HepG2 (cell line): ENCODE data around the gene ACAT2. TPM values are rescaled to one million over a fixed set of nuclear protein-coding genes. Genes with fewer than 3 reads are reported as not detected.

Experiments used
- ATAC-seq: fragments of 200-7000 bp; cut with Tn5 transposase; 3 replicates; pipeline ENCODE4 v1.9.1; 2020; ENCODE audit warnings: mild to moderate bottlenecking, moderate library complexity
- BruUV-seq: library from RNA; stranded (reverse); fragments of 400-500 nt; replicated peaks from 2 replicates; lab custom pipeline; 2021; lab: Mats Ljungman, UMichigan
- CTCF ChIA-PET: fragments of 300-600 bp; formaldehyde crosslinking; extraction: SDS; loops from one replicate; lab custom pipeline; 2021; ENCODE audit warnings: low total read pairs, inconsistent platforms, low intra/inter-chr PET ratio; lab: Yijun Ruan, JAX
- POLR2A ChIA-PET: fragments of 350-600 bp; sonication (Branson Sonifier 250); formaldehyde crosslinking; loops from one replicate; lab custom pipeline; 2020; ENCODE audit warnings: antibody characterized with exemption, inconsistent platforms; lab: Yijun Ruan, JAX
- DNase-seq: peaks from one replicate; pipeline ENCODE4 v3.0.0-alpha.2; 2015; ENCODE audit warnings: low spot score
- FAIRE-seq: peaks from 3 replicates; lab custom pipeline; 2011; peaks lifted over from hg19 to GRCh38; lab: Jason Lieb, UNC
- H2AFZ ChIP-seq: one replicate; pipeline ENCODE4 v1.6.1; 2011; ENCODE audit warnings: low read length, inconsistent platforms
- H3K27ac ChIP-seq: fragments of 300-600 bp; 3 replicates; pipeline ENCODE4 v1.8.0; 2011; ENCODE audit warnings: mixed run types, mild to moderate bottlenecking, mixed read lengths, low read length, inconsistent platforms; ENCODE audit not compliant: insufficient read depth; ENCODE audit errors: extremely low read length
- H3K27me3 ChIP-seq, 2 experiments: fragments of 200-600 bp in 1 of 2; 2 replicates in 1 of 2; 3 replicates in 1 of 2; pipeline versions ENCODE4 v1.6.0 to v1.8.0; 2011; ENCODE audit warnings: low read length in 2 of 2, mild to moderate bottlenecking in 2 of 2, moderate library complexity in 2 of 2, inconsistent platforms in 1 of 2; ENCODE audit not compliant: insufficient read depth in 2 of 2, control insufficient read depth in 1 of 2
- H3K36me3 ChIP-seq, 2 experiments: fragments of 200-600 bp in 1 of 2; replicated peaks in 1 of 2; 2 replicates in 1 of 2; 3 replicates in 1 of 2; pipeline versions ENCODE4 v1.5.1 to v1.8.0; 2011; ENCODE audit warnings: low read length in 2 of 2, inconsistent platforms in 1 of 2; ENCODE audit not compliant: insufficient read depth in 2 of 2, control insufficient read depth in 1 of 2
- H3K4me1 ChIP-seq: 2 replicates; pipeline ENCODE4 v1.5.1; 2012; ENCODE audit warnings: low read length, inconsistent platforms; ENCODE audit not compliant: insufficient read depth
- H3K4me2 ChIP-seq: 2 replicates; pipeline ENCODE4 v1.6.0; 2011; ENCODE audit warnings: low read depth, low read length, inconsistent platforms
- H3K4me3 ChIP-seq, 3 experiments: fragments of 200-600 bp in 1 of 3; sonication (generic), shearing (Covaris generic) in 1 of 3; replicated peaks in 1 of 3; 2 replicates each; pipeline ENCODE4 v1.5.1; 2011 to 2016; ENCODE audit warnings: low read length in 3 of 3, inconsistent platforms in 2 of 3, low read depth in 2 of 3, mild to moderate bottlenecking in 2 of 3, control low read depth in 1 of 3, mixed read lengths in 1 of 3; ENCODE audit not compliant: insufficient read depth in 1 of 3
- H3K79me2 ChIP-seq: one replicate; pipeline ENCODE4 v1.6.1; 2011; ENCODE audit warnings: low read length, inconsistent platforms; ENCODE audit not compliant: insufficient read depth
- H3K9ac ChIP-seq: 2 replicates; pipeline ENCODE4 v1.6.0; 2011; ENCODE audit warnings: mild to moderate bottlenecking, low read depth, low read length, inconsistent platforms; ENCODE audit not compliant: insufficient read depth
- H3K9me3 ChIP-seq: 2 replicates; pipeline ENCODE4 v1.5.1; 2012; ENCODE audit warnings: mild to moderate bottlenecking, low read length
- H4K20me1 ChIP-seq: 2 replicates; pipeline ENCODE4 v1.6.0; 2011; ENCODE audit warnings: inconsistent platforms, mild to moderate bottlenecking, low read length, moderate library complexity; ENCODE audit not compliant: insufficient read depth
- CEBPB ChIP-seq: IDR thresholded peaks from 2 replicates; pipeline ENCODE4 v1.6.1; 2011; ENCODE audit warnings: low read depth, low read length, improper control_type of control experiment, borderline replicate concordance
- FOXK1 ChIP-seq: sonication (generic); formaldehyde crosslinking; IDR thresholded peaks from 2 replicates; pipeline ENCODE4 v1.4.0; 2020; ENCODE audit warnings: low read depth, missing genetic modification reagents, borderline replicate concordance
- HNF1A ChIP-seq, 2 experiments: sonication (generic) in 1 of 2; formaldehyde crosslinking in 1 of 2; IDR thresholded peaks; 2 replicates each; pipeline versions ENCODE4 v1.4.0 to v1.6.1; 2016 to 2020; ENCODE audit warnings: borderline replicate concordance in 1 of 2, low read depth in 1 of 2, mild to moderate bottlenecking in 1 of 2, missing genetic modification reagents in 1 of 2
- NFE2 ChIP-seq: sonication (generic); formaldehyde crosslinking; IDR thresholded peaks from 2 replicates; pipeline ENCODE4 v1.4.0; 2020; ENCODE audit warnings: missing genetic modification reagents
- WGBS: methylation state at CpG from one replicate; pipeline ENCODE4 v1.1.6; 2017; ENCODE audit warnings: low lambda C conversion rate; 5-methylcytosine and 5-hydroxymethylcytosine counted together
- in situ Hi-C: cut with HindIII; loops from 2 replicates; pipeline ENCODE4 v1.10.0; 2017; ENCODE audit warnings: low pct_unique_long_range_greater_than_20kb; ENCODE audit not compliant: extremely low pct_ligation_motif_present
- intact Hi-C: fragments of 100-400 bp; cut with micrococcal nuclease; formaldehyde crosslinking; loops from one replicate; pipeline ENCODE4 v1.10.0; 2022; ENCODE audit not compliant: unreplicated experiment
- polyA plus RNA-seq, 8 experiments: library from polyadenylated mRNA; depleted of rRNA in 3 of 8; stranded (reverse) in 7 of 8; unstranded in 1 of 8; fragments of >200 nt; fragmentation: Illumina TruSeq in 4 of 8; extraction: Trizol in 4 of 8; gene quantifications; 2 replicates each; pipeline versions ENCODE4 v1.2.1 to v1.2.3, GENCODE V29; 2011 to 2016; ENCODE audit warnings: low read depth in 4 of 8, missing spikeins in 1 of 8, mixed read lengths in 1 of 8; ENCODE audit not compliant: insufficient read depth in 1 of 8
- total RNA-seq, 5 experiments: library from RNA; depleted of rRNA; stranded (reverse); fragments of >200 nt; fragmentation: Illumina TruSeq; extraction: Trizol; gene quantifications; 2 replicates each; pipeline ENCODE4 v1.2.3, GENCODE V29; 2016; ENCODE audit warnings: low read depth in 1 of 5

ACAT2 gene
- total and polyA plus RNA-seq, 2 of the 13 experiments (the other 11 are each of a cell fraction or from before 2014, with no cell fraction given) = 121 to 534 TPM

DNA sequence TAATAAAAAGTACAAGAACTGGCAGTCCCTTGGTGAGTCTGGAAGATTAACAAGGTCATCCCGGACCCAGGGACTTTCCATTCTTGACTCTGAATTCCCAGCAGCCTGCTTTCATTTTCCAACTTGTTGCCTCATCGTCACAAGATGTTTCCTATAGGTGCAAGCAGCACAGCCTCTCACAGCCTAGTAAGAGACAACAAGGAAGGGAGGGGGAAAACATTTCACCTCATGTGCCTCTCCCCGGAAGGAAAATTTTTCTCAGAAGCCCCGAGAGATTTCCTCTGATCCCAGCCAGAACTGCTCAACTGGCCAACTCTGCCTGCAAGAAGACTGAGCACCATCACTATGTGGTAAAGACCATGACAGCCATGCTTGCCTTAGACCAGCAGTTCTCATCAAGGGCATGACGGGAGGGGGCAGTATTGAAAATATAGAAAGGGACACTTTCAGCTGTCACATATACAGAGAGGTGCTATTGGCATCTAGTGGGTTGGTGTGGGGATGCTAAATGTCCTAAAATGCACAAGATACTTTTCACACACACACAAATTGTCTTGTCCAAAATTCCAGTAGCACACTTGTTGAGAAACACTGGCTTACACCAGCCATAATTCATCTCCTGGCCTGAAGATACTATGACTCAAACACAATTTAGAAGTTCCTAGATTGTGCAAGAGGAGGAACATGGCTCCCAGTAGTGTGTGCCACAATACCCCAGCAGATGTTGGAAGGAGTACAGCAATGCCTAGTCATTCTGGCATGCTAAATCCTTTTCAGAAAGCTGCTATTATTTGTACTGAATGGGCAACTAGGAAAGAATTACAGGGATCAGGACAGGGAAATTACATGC is 45.4 kb upstream of the ACAT2 start:
- no peak overlapping the region for H3K4me2 ChIP-seq
- no peak overlapping the region for H3K27ac ChIP-seq
- peak; percentile 69 for TF ChIP-seq CEBPB
- TF ChIP-seq NFE2 (CRISPR knock-in tag) = 0 out of 2 replicates have a peak, but pooled peaks have one; percentile 18
- no peak for TF ChIP-seq HNF1A (IDR thresholded peaks at IDR 0.05; ENCODE audit: low read depth)
- TF ChIP-seq HNF1A (CRISPR knock-in tag; IDR thresholded peaks at IDR 0.05; ENCODE audit: borderline replicate concordance) = no peak
- no peak for TF ChIP-seq FOXK1
- H2AFZ ChIP-seq = no peak overlapping the region
- BruUV-seq = no TSS peak
- no peaks in the 10 kb centered on the region for H3K4me1 ChIP-seq
- CTCF ChIA-PET = no interaction called here
- no peak overlapping the region for H3K4me3 ChIP-seq
- no peak for ATAC-seq
- no peaks in the 10 kb centered on the region for H3K27me3 ChIP-seq
- no peaks in the 10 kb centered on the region for H3K79me2 ChIP-seq
- POLR2A ChIA-PET = interaction anchor here (1.8 to 1.9 kb wide), 2 partner anchors 10 to 23 kb away, joined by 6 to 9 read pairs; partner anchors contain the start of genes SOD2 and WTAP
- H3K9ac ChIP-seq = no peak overlapping the region
- no peaks in the 10 kb centered on the region for H3K9me3 ChIP-seq
- in situ Hi-C loops (no loop called here), intact Hi-C loops (no loop called here)
- no peak for DNase-seq
- H4K20me1 ChIP-seq = peaks cover 4% of the 10 kb centered on the region; the same call in 1 of the 2 replicates
- 90% methylated on average over 5 of the region's 5 CpGs for WGBS
- FAIRE-seq = no peak
- H3K36me3 ChIP-seq = no peaks in the 10 kb centered on the region
